ENCODE results near the gene OR13C5. TPM values are rescaled to one million over a fixed set of nuclear protein-coding genes. Genes with fewer than 3 reads are reported as not detected.

Gene OR13C5
- total RNA-seq, 1 experiment from 2014 or later: not detected

- no peaks in the 10 kb centered on the region for H3K36me3 ChIP-seq (ENCODE audit: control insufficient read depth in 1 of 2, insufficient read depth in 2 of 2, low read length in 2 of 2)
- CTCF ChIA-PET: no interaction called here
- no peaks in the 10 kb centered on the region for H3K9me2 ChIP-seq (ENCODE audit: insufficient read depth)
- no peak overlapping the region for H3K27ac ChIP-seq (ENCODE audit: low read depth, low read length)
- no peaks in the 10 kb centered on the region for H3K27me3 ChIP-seq (ENCODE audit: insufficient read depth, low read length)
- no peaks in the 10 kb centered on the region for H3K9me3 ChIP-seq (ENCODE audit: control insufficient read depth in 1 of 2, insufficient read depth in 1 of 2, low read depth in 1 of 2, low read length in 2 of 2)
- no peak overlapping the region for H3K9ac ChIP-seq (ENCODE audit: low read length)
- BruUV-seq (replicated peaks): no TSS peak
- H4K20me1 ChIP-seq (ENCODE audit: insufficient read depth): no peaks in the 10 kb centered on the region
- RAD21 ChIA-PET (ENCODE audit: low non-redundant PET in 1 of 2, low total read pairs in 2 of 2, uncharacterized antibody in 2 of 2, unreplicated experiment in 2 of 2): no interaction called here
- H3K4me2 ChIP-seq (ENCODE audit: low read length): no peak overlapping the region
- POLR2A ChIA-PET: no interaction called here
- no peaks in the 10 kb centered on the region for H3K4me1 ChIP-seq (ENCODE audit: control insufficient read depth in 1 of 2, insufficient read depth in 2 of 2, low read length in 2 of 2)
- no peak for DNase-seq (ENCODE audit: low read depth, low spot score)
- no peak overlapping the region for H2AFZ ChIP-seq (ENCODE audit: low read depth, low read length, poor library complexity, severe bottlenecking)
- intact Hi-C loops (cut with micrococcal nuclease): no loop called here
- no peak for TF ChIP-seq ZNF274 (IDR thresholded peaks at IDR 0.05; ENCODE audit: low read depth, low read length)
- no peak for TF ChIP-seq ATF3 (IDR thresholded peaks at IDR 0.05)
- no peak for TF ChIP-seq CBX3 (IDR thresholded peaks at IDR 0.05; ENCODE audit: low read depth)
- TF ChIP-seq EZH2 (IDR thresholded peaks at IDR 0.05): no peak
- TF ChIP-seq CTCF (IDR thresholded peaks at IDR 0.05 in 2 of 3, conservative IDR thresholded peaks at IDR 0.05 in 1 of 3; ENCODE audit: borderline replicate concordance in 1 of 3, insufficient read depth in 1 of 3, low read depth in 2 of 3, low read length in 2 of 3): no peak
- no peak for TF ChIP-seq RAD21 (IDR thresholded peaks at IDR 0.05; ENCODE audit: low read depth)
- TF ChIP-seq YY1 (IDR thresholded peaks at IDR 0.05; ENCODE audit: extremely low read depth, insufficient replicate concordance, low read depth, low read length): no peak
- no peak for TF ChIP-seq SP1 (IDR thresholded peaks at IDR 0.05; ENCODE audit: low read depth)
- no peak for TF ChIP-seq REST (IDR thresholded peaks at IDR 0.05; ENCODE audit: low read depth)
- TF ChIP-seq FOSL1 (IDR thresholded peaks at IDR 0.05; ENCODE audit: low read depth): no peak
- no peak for TF ChIP-seq EGR1 (IDR thresholded peaks at IDR 0.05; ENCODE audit: low read depth)
- no peak overlapping the region for H3K4me3 ChIP-seq (replicated peaks in 1 of 2; ENCODE audit: low read depth in 1 of 2, low read length in 2 of 2)
- H3K79me2 ChIP-seq (ENCODE audit: insufficient read depth, low read length): no peaks in the 10 kb centered on the region
- no peak for ATAC-seq
These were observed 12.0 kb upstream of the OR13C5 start for GRCh38 chr9:104611213-104611612.
